ENCODE measurements around the gene PRKCZ. TPM values are rescaled to one million over a fixed set of nuclear protein-coding genes. Genes with fewer than 3 reads are reported as not detected.

Gene PRKCZ
- total and polyA plus RNA-seq, 2 of the 4 experiments (the other 2 are of a cell fraction) = 2.0 to 3.5 TPM

DNA sequence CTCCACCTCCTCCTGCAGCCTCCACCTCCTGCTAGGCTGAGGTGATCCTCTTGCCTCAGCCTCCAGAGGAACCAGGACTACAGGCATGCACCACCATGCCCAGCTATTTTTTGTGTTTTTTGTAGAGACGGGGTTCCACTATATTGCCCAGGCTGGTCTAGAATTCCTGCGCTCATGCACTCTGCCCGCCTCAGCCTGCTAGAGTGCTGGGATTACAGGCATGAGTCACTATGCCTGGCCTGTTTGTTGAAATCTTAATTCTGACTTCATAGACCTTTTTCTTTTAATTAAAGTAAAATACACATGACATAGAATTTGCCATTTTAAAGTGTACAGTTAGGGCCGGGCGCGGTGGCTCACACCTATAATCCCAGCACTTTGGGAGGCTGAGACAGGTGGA, 101.7 kb downstream of the PRKCZ start:
- no peak overlapping the region for H3K9ac ChIP-seq (ENCODE audit: low read depth, low read length)
- H2BK5ac ChIP-seq (ENCODE audit: low read depth, low read length, poor library complexity, severe bottlenecking) = no peak overlapping the region
- no peak overlapping the region for H2AK9ac ChIP-seq (replicated peaks; ENCODE audit: low read depth, low read length, poor library complexity)
- H3K9me1 ChIP-seq (ENCODE audit: insufficient read depth, low read length) = no peaks in the 10 kb centered on the region
- CTCF ChIA-PET = interaction anchor here (0.5 to 4.4 kb wide), 3 partner anchors 12 to 75 kb away, joined by 3 to 20 read pairs (median 9); no protein-coding TSS in a partner anchor
- no peak overlapping the region for H3K27ac ChIP-seq (ENCODE audit: insufficient read depth, low read length)
- intact Hi-C loops (cut with micrococcal nuclease) (no loop called here), in situ Hi-C loops (cut with MboI; ENCODE audit: low sequenced_read_pairs) (loop anchor here (10.0 kb wide), 1 partner anchor 187 kb away; no protein-coding TSS in a partner anchor), dilution Hi-C loops (cut with HindIII; ENCODE audit: low sequenced_read_pairs, unreplicated experiment) (no loop called here)
- no peak overlapping the region for H3K23ac ChIP-seq (ENCODE audit: low read depth, low read length)
- H3K4me3 ChIP-seq (ENCODE audit: insufficient read depth, low read depth, low read length) = no peak overlapping the region
- no CpG with 5 or more reads among the region's 6 CpGs for WGBS, 2 experiments (ENCODE audit: extremely low coverage in 2 of 2, insufficient read length in 1 of 2)
- no peak overlapping the region for H2BK15ac ChIP-seq (ENCODE audit: low read depth, low read length)
- POLR2A ChIA-PET (ENCODE audit: unreplicated experiment) = no interaction called here
- H4K8ac ChIP-seq (ENCODE audit: low read depth in 2 of 2, low read length in 2 of 2) = no peak overlapping the region
- no peak overlapping the region for H3K56ac ChIP-seq (ENCODE audit: extremely low read depth, insufficient read depth, low read length)
- no peak overlapping the region for H3K14ac ChIP-seq (replicated peaks; ENCODE audit: low read depth, low read length)
- H3K36me3 ChIP-seq (ENCODE audit: control insufficient read depth, insufficient read depth, low read length) = no peaks in the 10 kb centered on the region
- H3K4ac ChIP-seq (ENCODE audit: low read depth, low read length) = no peak overlapping the region
- DNase-seq (no peak), ATAC-seq (ENCODE audit: low read depth) (peak; percentile 79)
- H3K18ac ChIP-seq (ENCODE audit: low read depth, low read length) = no peak overlapping the region
- no peaks in the 10 kb centered on the region for H3K79me1 ChIP-seq (ENCODE audit: low read depth in 1 of 2, low read length in 2 of 2)
- no peak overlapping the region for H2BK120ac ChIP-seq (ENCODE audit: low read depth, low read length)
- TF ChIP-seq NFE2L2 (IDR thresholded peaks at IDR 0.05; ENCODE audit: low read depth, low read length) (no peak), RAD21 (IDR thresholded peaks at IDR 0.05; ENCODE audit: low read length) (no peak), RFX5 (IDR thresholded peaks at IDR 0.05; ENCODE audit: low read depth, low read length) (no peak)
- TF ChIP-seq, protein P1, sequence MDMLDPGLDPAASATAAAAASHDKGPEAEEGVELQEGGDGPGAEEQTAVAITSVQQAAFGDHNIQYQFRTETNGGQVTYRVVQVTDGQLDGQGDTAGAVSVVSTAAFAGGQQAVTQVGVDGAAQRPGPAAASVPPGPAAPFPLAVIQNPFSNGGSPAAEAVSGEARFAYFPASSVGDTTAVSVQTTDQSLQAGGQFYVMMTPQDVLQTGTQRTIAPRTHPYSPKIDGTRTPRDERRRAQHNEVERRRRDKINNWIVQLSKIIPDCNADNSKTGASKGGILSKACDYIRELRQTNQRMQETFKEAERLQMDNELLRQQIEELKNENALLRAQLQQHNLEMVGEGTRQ (IDR thresholded peaks at IDR 0.05; ENCODE audit: low read depth, low read length) = no peak
- no peak overlapping the region for H2AK5ac ChIP-seq (ENCODE audit: low read depth, low read length)
- H3K9me3 ChIP-seq (ENCODE audit: control insufficient read depth, insufficient read depth, low read length) = no peaks in the 10 kb centered on the region
- H3K27me3 ChIP-seq (ENCODE audit: control insufficient read depth, insufficient read depth, low read length) = peaks cover 6% of the 10 kb centered on the region; the same call in 1 of the 2 replicates
- H3K4me2 ChIP-seq (ENCODE audit: low read depth, low read length) = no peak overlapping the region
- H2AFZ ChIP-seq (replicated peaks; ENCODE audit: low read length, poor library complexity) = no peak overlapping the region
- no peak overlapping the region for H4K5ac ChIP-seq (ENCODE audit: low read depth, low read length)
- no TSS peak for BruUV-seq (replicated peaks)
- no peaks in the 10 kb centered on the region for H3K4me1 ChIP-seq (ENCODE audit: control insufficient read depth, insufficient read depth, low read length)
- no peaks in the 10 kb centered on the region for H4K20me1 ChIP-seq (ENCODE audit: insufficient read depth, low read length)
- no peak overlapping the region for H2BK20ac ChIP-seq (ENCODE audit: low read depth, low read length)
- H4K91ac ChIP-seq (ENCODE audit: insufficient read depth, low read depth, low read length) = no peak overlapping the region
